H54 (cell line): Measurements from ENCODE around the gene DDAH1.
A peak's percentile ranks its signal among the peaks of the same experiment; 100 is the strongest.

Experiments
- DNase-seq: peaks from one replicate; pipeline ENCODE4 v3.0.0; 2011; ENCODE audit warnings: low spot score, mixed read lengths; ENCODE audit not compliant: insufficient read length
- FAIRE-seq: peaks from 3 replicates; lab custom pipeline; 2011; peaks lifted over from hg19 to GRCh38; lab: Jason Lieb, UNC
- POLR2A ChIP-seq: IDR thresholded peaks from 2 replicates; pipeline ENCODE4 v1.6.1; 2011; ENCODE audit warnings: low read depth, mild to moderate bottlenecking, low read length

The DDAH1 gene

GRCh38 chr1:85307987-85308832 lies 156.7 kb downstream of the DDAH1 start:
- DNase-seq, result no peak
- no peak for FAIRE-seq
- no peak for TF ChIP-seq POLR2A

- DNase-seq (no peak), FAIRE-seq (no peak)
- TF ChIP-seq POLR2A, result no peak
These were observed 158.7 kb downstream of the DDAH1 start for GRCh38 chr1:85306236-85306635.

- DNase-seq, result no peak
- no peak for FAIRE-seq
- TF ChIP-seq POLR2A, result no peak
These were observed 161.4 kb downstream of the DDAH1 start for GRCh38 chr1:85303440-85304162.

- no peak for FAIRE-seq
- DNase-seq, result no peak
- TF ChIP-seq POLR2A, result no peak
These were observed 164.8 kb downstream of the DDAH1 start for GRCh38 chr1:85300140-85300539.

- peak; percentile 56 for DNase-seq
- no peak for TF ChIP-seq POLR2A
- FAIRE-seq, result peak; percentile 92
These were observed 166.9 kb downstream of the DDAH1 start for GRCh38 chr1:85297855-85298629.

- no peak for TF ChIP-seq POLR2A
- no peak for FAIRE-seq
These were observed 167.5 kb downstream of the DDAH1 start for GRCh38 chr1:85297538-85297854.

GRCh38 chr1:85296980-85297379 lies 168.0 kb downstream of the DDAH1 start:
- no peak for DNase-seq
- no peak for TF ChIP-seq POLR2A
- FAIRE-seq, result no peak

More at GRCh38 chr1:85297538-85297854, 167.5 kb downstream of the DDAH1 start:
- DNase-seq, result no peak

- FAIRE-seq (no peak), DNase-seq (no peak)
- no peak for TF ChIP-seq POLR2A
These were observed 169.3 kb downstream of the DDAH1 start for GRCh38 chr1:85295654-85296053.

GRCh38 chr1:85295006-85295431 lies 169.9 kb downstream of the DDAH1 start:
- no peak for TF ChIP-seq POLR2A
- DNase-seq (peak; percentile 20), FAIRE-seq (no peak)

- FAIRE-seq (no peak), DNase-seq (no peak)
- TF ChIP-seq POLR2A, result no peak
These were observed 174.1 kb downstream of the DDAH1 start for GRCh38 chr1:85290826-85291225.

- no peak for TF ChIP-seq POLR2A
- no peak for FAIRE-seq
- DNase-seq, result no peak
These were observed 175.1 kb downstream of the DDAH1 start for GRCh38 chr1:85289848-85290335.

GRCh38 chr1:85289207-85289847 lies 175.6 kb downstream of the DDAH1 start:
- FAIRE-seq (peak; percentile 97), DNase-seq (peak; percentile 42)
- TF ChIP-seq POLR2A, result no peak

- no peak for TF ChIP-seq POLR2A
These were observed 180.8 kb downstream of the DDAH1 start for GRCh38 chr1:85284202-85284601.

GRCh38 chr1:85283475-85284199 lies 181.3 kb downstream of the DDAH1 start:
- no peak for FAIRE-seq
- no peak for DNase-seq
- TF ChIP-seq POLR2A, result no peak

More at GRCh38 chr1:85284202-85284601, 180.8 kb downstream of the DDAH1 start:
- no peak for DNase-seq
- no peak for FAIRE-seq
